Stimulated activated CD4-positive, alpha-beta T cell treated with anti-CD3 and anti-CD28 coated beads, TNF-alpha, amount 100 ng/mL, for 4 hours (primary cell): ENCODE results near the gene SAFB2.
A peak's percentile ranks its signal among the peaks of the same experiment; 100 is the strongest.

Experiments used
- DNase-seq, 3 experiments: peaks; one replicate each; pipeline ENCODE4 v3.0.0-alpha.2; 2020; ENCODE audit warnings: low read depth in 3 of 3

SAFB2 gene

GRCh38 chr19:5607318-5608275 is 15.0 kb downstream of the SAFB2 start:
- DNase-seq = no peak

- DNase-seq = no peak
Measured at GRCh38 chr19:5605362-5605761, 17.2 kb downstream of the SAFB2 start.

GRCh38 chr19:5603626-5604025 is 18.9 kb downstream of the SAFB2 start:
- DNase-seq = no peak

GRCh38 chr19:5600797-5601196 is 21.8 kb downstream of the SAFB2 start:
- DNase-seq = no peak

GRCh38 chr19:5595745-5596144 is 26.8 kb downstream of the SAFB2 start:
- no peak for DNase-seq

GRCh38 chr19:5595129-5595528 is 27.4 kb downstream of the SAFB2 start:
- no peak for DNase-seq

- no peak for DNase-seq
Measured at GRCh38 chr19:5594521-5594950, 28.0 kb downstream of the SAFB2 start.

GRCh38 chr19:5593343-5594255 is 29.0 kb downstream of the SAFB2 start:
- DNase-seq = no peak

- DNase-seq = no peak
Measured at GRCh38 chr19:5592531-5593342, 29.8 kb downstream of the SAFB2 start.

GRCh38 chr19:5591476-5591875 is 31.1 kb downstream of the SAFB2 start:
- DNase-seq = no peak

GRCh38 chr19:5590865-5591154 is 31.8 kb downstream of the SAFB2 start:
- DNase-seq = no peak

GRCh38 chr19:5590151-5590864 is 32.3 kb downstream of the SAFB2 start:
- DNase-seq = no peak

- DNase-seq = no peak
Measured at GRCh38 chr19:5588906-5589676, 33.5 kb downstream of the SAFB2 start.

- DNase-seq = no peak
Measured at GRCh38 chr19:5588441-5588840, 34.1 kb downstream of the SAFB2 start.

GRCh38 chr19:5587661-5588060 is 34.9 kb downstream of the SAFB2 start:
- no peak for DNase-seq

GRCh38 chr19:5587071-5587455 is 35.5 kb downstream of the SAFB2 start:
- no peak for DNase-seq

- no peak for DNase-seq
Measured at GRCh38 chr19:5586300-5587070, 36.1 kb downstream of the SAFB2 start.

GRCh38 chr19:5585461-5586299 is 36.9 kb downstream of the SAFB2 start:
- peak; percentile 10 to 14 (median 11) for DNase-seq

- no peak for DNase-seq
Measured at GRCh38 chr19:5580161-5580571, 42.4 kb downstream of the SAFB2 start.
